IMR-90 (cell line): ENCODE data around the gene HERC4. TPM values are rescaled to one million over a fixed set of nuclear protein-coding genes. Genes with fewer than 3 reads are reported as not detected.

Experiments used
- ATAC-seq: fragments of 200-7000 bp; cut with Tn5 transposase; 2 replicates; pipeline ENCODE4 v1.9.1; 2020; ENCODE audit warnings: low read depth, mild to moderate bottlenecking, moderate library complexity
- BruUV-seq: library from RNA; stranded (reverse); fragments of 400-500 nt; replicated peaks from 2 replicates; lab custom pipeline; 2021; lab: Mats Ljungman, UMichigan
- CTCF ChIA-PET: fragments of 300-600 bp; formaldehyde crosslinking; extraction: SDS; loops from one replicate; lab custom pipeline; 2021; ENCODE audit warnings: antibody characterized with exemption; lab: Yijun Ruan, JAX
- POLR2A ChIA-PET: fragments of 300-600 bp; sonication (Branson Sonifier 250); formaldehyde crosslinking; loops from one replicate; lab custom pipeline; 2022; ENCODE audit warnings: antibody characterized with exemption; ENCODE audit not compliant: unreplicated experiment; lab: Charles Lee
- DNase-seq: peaks from one replicate; pipeline ENCODE4 v3.0.0; 2013
- H2AFZ ChIP-seq: replicated peaks from 2 replicates; pipeline ENCODE3; 2013; ENCODE audit warnings: low read length, mild to moderate bottlenecking; ENCODE audit not compliant: poor library complexity
- H2AK5ac ChIP-seq: 2 replicates; pipeline ENCODE4 v1.6.1; 2013; ENCODE audit warnings: low read depth, low read length, inconsistent platforms
- H2AK9ac ChIP-seq: replicated peaks from 2 replicates; pipeline ENCODE3; 2013; ENCODE audit warnings: mild to moderate bottlenecking, low read depth, low read length, moderate library complexity; ENCODE audit not compliant: poor library complexity
- H2BK120ac ChIP-seq: 2 replicates; pipeline ENCODE4 v1.6.1; 2013; ENCODE audit warnings: low read depth, low read length, inconsistent platforms
- H2BK15ac ChIP-seq: 3 replicates; pipeline ENCODE4 v1.6.1; 2013; ENCODE audit warnings: low read depth, low read length, inconsistent platforms
- H2BK20ac ChIP-seq: 2 replicates; pipeline ENCODE4 v1.6.1; 2013; ENCODE audit warnings: low read depth, mild to moderate bottlenecking, inconsistent platforms, low read length, moderate library complexity
- H2BK5ac ChIP-seq: 2 replicates; pipeline ENCODE4 v1.6.1; 2013; ENCODE audit warnings: mild to moderate bottlenecking, low read depth, low read length, inconsistent platforms; ENCODE audit not compliant: poor library complexity, severe bottlenecking
- H3K14ac ChIP-seq: replicated peaks from 2 replicates; pipeline ENCODE4 v1.6.1; 2013; ENCODE audit warnings: low read depth, low read length, inconsistent platforms
- H3K18ac ChIP-seq: 2 replicates; pipeline ENCODE4 v1.6.1; 2013; ENCODE audit warnings: low read depth, low read length, control low read depth
- H3K23ac ChIP-seq: 2 replicates; pipeline ENCODE4 v1.6.1; 2013; ENCODE audit warnings: low read depth, low read length, inconsistent platforms
- H3K27ac ChIP-seq: 2 replicates; pipeline ENCODE4 v1.5.1; 2013; ENCODE audit warnings: mild to moderate bottlenecking, control low read depth, low read length; ENCODE audit not compliant: insufficient read depth
- H3K27me3 ChIP-seq: 2 replicates; pipeline ENCODE4 v1.6.1; 2013; ENCODE audit warnings: low read length; ENCODE audit not compliant: control insufficient read depth, insufficient read depth
- H3K36me3 ChIP-seq: 2 replicates; pipeline ENCODE4 v1.6.1; 2013; ENCODE audit warnings: low read length, mixed read lengths; ENCODE audit not compliant: control insufficient read depth, insufficient read depth
- H3K4ac ChIP-seq: 2 replicates; pipeline ENCODE4 v1.6.1; 2013; ENCODE audit warnings: low read depth, low read length, inconsistent platforms
- H3K4me1 ChIP-seq: 2 replicates; pipeline ENCODE4 v1.6.1; 2013; ENCODE audit warnings: low read length, mixed read lengths; ENCODE audit not compliant: control insufficient read depth, insufficient read depth
- H3K4me2 ChIP-seq: 2 replicates; pipeline ENCODE4 v1.6.1; 2013; ENCODE audit warnings: low read depth, mild to moderate bottlenecking, control low read depth, low read length, moderate library complexity
- H3K4me3 ChIP-seq: 2 replicates; pipeline ENCODE4 v1.5.1; 2013; ENCODE audit warnings: low read depth, mild to moderate bottlenecking, control low read depth, low read length, moderate library complexity; ENCODE audit not compliant: insufficient read depth
- H3K56ac ChIP-seq: 2 replicates; pipeline ENCODE4 v1.6.1; 2013; ENCODE audit warnings: low read length, inconsistent platforms; ENCODE audit not compliant: insufficient read depth; ENCODE audit errors: extremely low read depth
- H3K79me1 ChIP-seq, 2 experiments: 2 replicates each; pipeline ENCODE4 v1.6.1; 2013; ENCODE audit warnings: low read length in 2 of 2, inconsistent platforms in 1 of 2, low read depth in 1 of 2
- H3K9ac ChIP-seq: 2 replicates; pipeline ENCODE4 v1.6.1; 2013; ENCODE audit warnings: low read depth, low read length, control low read depth
- H3K9me1 ChIP-seq: 2 replicates; pipeline ENCODE4 v1.6.1; 2013; ENCODE audit warnings: low read length, inconsistent platforms; ENCODE audit not compliant: insufficient read depth
- H3K9me3 ChIP-seq: 2 replicates; pipeline ENCODE4 v1.6.1; 2013; ENCODE audit warnings: low read length; ENCODE audit not compliant: control insufficient read depth, insufficient read depth
- H4K20me1 ChIP-seq: 2 replicates; pipeline ENCODE4 v1.6.1; 2013; ENCODE audit warnings: low read length, inconsistent platforms; ENCODE audit not compliant: insufficient read depth
- H4K5ac ChIP-seq: 2 replicates; pipeline ENCODE4 v1.6.1; 2013; ENCODE audit warnings: mild to moderate bottlenecking, low read depth, low read length, control low read depth
- H4K8ac ChIP-seq, 2 experiments: 2 replicates each; pipeline ENCODE4 v1.6.1; 2013; ENCODE audit warnings: low read depth in 2 of 2, low read length in 2 of 2, control low read depth in 1 of 2, inconsistent platforms in 1 of 2
- H4K91ac ChIP-seq: 2 replicates; pipeline ENCODE4 v1.6.1; 2013; ENCODE audit warnings: low read depth, low read length, inconsistent platforms; ENCODE audit not compliant: insufficient read depth
- CEBPB ChIP-seq: IDR thresholded peaks from 2 replicates; pipeline ENCODE4 v1.6.1; 2012; ENCODE audit warnings: low read depth, low read length, improper control_type of control experiment
- CHD1 ChIP-seq: IDR thresholded peaks from 2 replicates; pipeline ENCODE4 v1.6.1; 2012; ENCODE audit warnings: low read depth, low read length, improper control_type of control experiment
- WGBS, 2 experiments: methylation state at CpG; one replicate each; pipeline versions ENCODE4 v1.1.5 to v1.1.7; 2013; ENCODE audit warnings: missing lambda C conversion rate in 2 of 2; ENCODE audit not compliant: insufficient read length in 1 of 2; ENCODE audit errors: extremely low coverage in 2 of 2; 5-methylcytosine and 5-hydroxymethylcytosine counted together
- dilution Hi-C: fragments of 300-500 bp; cut with HindIII; formaldehyde crosslinking; loops from one replicate; pipeline ENCODE4 v1.14.3; 2018; ENCODE audit warnings: low sequenced_read_pairs; ENCODE audit not compliant: unreplicated experiment
- in situ Hi-C: fragments of 300-500 bp; cut with MboI; formaldehyde crosslinking; loops from 3 replicates; pipeline ENCODE4 v1.14.3; 2019; ENCODE audit warnings: low sequenced_read_pairs, inconsistent platforms, mixed read lengths
- intact Hi-C: fragments of 100-400 bp; cut with micrococcal nuclease; formaldehyde crosslinking; loops from 2 replicates; pipeline ENCODE4 v1.10.0; 2022
- polyA plus RNA-seq, 3 experiments: library from polyadenylated mRNA; depleted of rRNA; stranded (reverse); fragments of >200 nt; gene quantifications; 2 replicates each; pipeline ENCODE4 v1.2.3, GENCODE V29; 2012; ENCODE audit warnings: low replicate concordance in 1 of 3
- total RNA-seq: library from RNA; depleted of rRNA; stranded (reverse); fragments of >200 nt; gene quantifications from 2 replicates; pipeline ENCODE4 v1.2.3, GENCODE V29; 2012

Gene HERC4
- total and polyA plus RNA-seq, 2 of the 4 experiments (the other 2 are of a cell fraction), result 66.6 to 92.8 TPM

DNA sequence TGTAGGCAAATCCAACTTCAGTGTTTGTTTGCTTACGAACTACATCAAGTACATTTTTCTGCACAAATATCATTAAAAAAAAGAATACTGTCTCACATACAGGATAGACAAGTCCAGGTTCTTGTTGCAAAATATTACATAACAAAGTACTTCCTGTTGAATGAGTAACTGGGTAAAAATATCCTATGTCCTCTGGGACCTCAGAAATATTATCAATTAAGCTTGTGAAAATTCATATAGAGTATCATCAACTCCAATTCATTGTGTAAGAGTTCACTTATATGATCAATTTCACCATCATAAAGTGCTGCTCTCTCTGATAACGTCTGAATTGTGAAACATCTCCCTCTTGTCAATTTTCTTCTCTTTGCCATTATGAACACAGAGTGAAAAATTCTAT lies 22.6 kb downstream of the HERC4 start:
- Histone ChIP-seq H3K18ac (no peak overlapping the region), H3K4ac (no peak overlapping the region), H3K27ac (no peak overlapping the region), H3K9ac (no peak overlapping the region), H3K4me1 (peaks cover 5% of the 10 kb centered on the region; the same call in 1 of the 2 replicates), H3K56ac (no peak overlapping the region), H2BK20ac (no peak overlapping the region), H2BK5ac (no peak overlapping the region), H4K5ac (no peak overlapping the region), H3K27me3 (no peaks in the 10 kb centered on the region), H2BK120ac (no peak overlapping the region), H4K91ac (no peak overlapping the region), H3K23ac (no peak overlapping the region), H4K20me1 (peaks cover 29% of the 10 kb centered on the region), H2AK9ac (no peak overlapping the region), H3K4me3 (no peak overlapping the region), H3K14ac (no peak overlapping the region), H2AFZ (no peak overlapping the region), H2AK5ac (no peak overlapping the region), H4K8ac (no peak overlapping the region), H3K79me1 (peaks cover 27 to 55% of the 10 kb centered on the region in 2 experiments), H3K9me3 (no peaks in the 10 kb centered on the region), H2BK15ac (no peak overlapping the region), H3K36me3 (peaks cover 14% of the 10 kb centered on the region), H3K9me1 (0 out of 2 replicates have a peak, but pooled peaks cover 2% of the 10 kb centered on the region), H3K4me2 (no peak overlapping the region)
- no TSS peak for BruUV-seq
- WGBS, 2 experiments, result no CpG with 5 or more reads among the region's 2 CpGs
- in situ Hi-C loops, result no loop called here
- dilution Hi-C loops, result no loop called here
- POLR2A ChIA-PET, result no interaction called here
- peak; percentile 29 for DNase-seq
- CTCF ChIA-PET, result interaction anchor here (0.9 kb wide), 1 partner anchor 10 kb away, joined by 4 read pairs; no protein-coding TSS in a partner anchor
- no peak for ATAC-seq
- TF ChIP-seq CHD1 (no peak), CEBPB (peak; percentile 33; the same call in 1 of the 2 replicates)
- intact Hi-C loops, result no loop called here
